K562 (cell line): ENCODE measurements around the gene NEUROD4. TPM values are rescaled to one million over a fixed set of nuclear protein-coding genes. Genes with fewer than 3 reads are reported as not detected.

Experiments
- DMBX1 ChIP-seq: fragments of 250-450 bp; sonication (Bioruptor Pico); IDR thresholded peaks from 2 replicates; pipeline ENCODE4 v1.8.0; 2022; ENCODE audit warnings: inconsistent platforms, mild to moderate bottlenecking, moderate library complexity, borderline replicate concordance
- ELK3 ChIP-seq: fragments of 450-650 bp; formaldehyde crosslinking; IDR thresholded peaks from 2 replicates; pipeline ENCODE4 v1.4.0; 2020; ENCODE audit warnings: mild to moderate bottlenecking
- GABPA ChIP-seq: fragments of 200-800 bp; sonication (Bioruptor generic); conservative IDR thresholded peaks from 2 replicates; pipeline ENCODE4 v1.6.1; 2016; ENCODE audit warnings: low read depth, missing genetic modification characterization, missing compliant biosample characterization
- HDAC2 ChIP-seq: fragments of 450-650 bp; IDR thresholded peaks from 2 replicates; pipeline ENCODE4 v1.6.1; 2016; ENCODE audit warnings: mild to moderate bottlenecking
- HNRNPLL ChIP-seq: fragments of 200-400 bp; formaldehyde crosslinking; IDR thresholded peaks from 2 replicates; pipeline ENCODE4 v1.6.1; 2017; ENCODE audit warnings: low read length, low read depth, mild to moderate bottlenecking; ENCODE audit not compliant: poor library complexity, severe bottlenecking
- MITF ChIP-seq: IDR thresholded peaks from 2 replicates; pipeline ENCODE4 v1.6.1; 2014; ENCODE audit warnings: antibody characterized with exemption
- NRF1 ChIP-seq, 2 experiments: fragments of 450-650 bp; IDR thresholded peaks in 1 of 2; conservative IDR thresholded peaks in 1 of 2; 2 replicates each; pipeline ENCODE4 v1.6.1; 2014; ENCODE audit warnings: mild to moderate bottlenecking in 2 of 2
- PML ChIP-seq: IDR thresholded peaks from 2 replicates; pipeline ENCODE4 v1.6.1; 2012; ENCODE audit warnings: low read length, inconsistent platforms
- POLR2G ChIP-seq: fragments of 200-400 bp; formaldehyde crosslinking; IDR thresholded peaks from 2 replicates; pipeline ENCODE4 v1.6.1; 2017; ENCODE audit warnings: low read depth, mild to moderate bottlenecking, antibody characterized with exemption, low read length, moderate library complexity
- RCOR1 ChIP-seq, 2 experiments: IDR thresholded peaks; 2 replicates each; pipeline ENCODE4 v1.6.1; 2012; ENCODE audit warnings: low read depth in 2 of 2, low read length in 2 of 2, borderline replicate concordance in 1 of 2, improper control_type of control experiment in 1 of 2
- RERE ChIP-seq: sonication (generic); formaldehyde crosslinking; IDR thresholded peaks from 2 replicates; pipeline ENCODE4 v1.8.0; 2023; ENCODE audit warnings: missing genetic modification reagents, mild to moderate bottlenecking, borderline replicate concordance
- SRSF9 ChIP-seq: fragments of 200-400 bp; formaldehyde crosslinking; IDR thresholded peaks from 2 replicates; pipeline ENCODE4 v1.6.1; 2017; ENCODE audit warnings: low read depth, low read length, borderline replicate concordance
- STAT5B ChIP-seq: fragments of 250-450 bp; sonication (Bioruptor Pico); IDR thresholded peaks from 2 replicates; pipeline ENCODE4 v1.8.0; 2021; ENCODE audit warnings: mild to moderate bottlenecking, inconsistent platforms
- TRIM28 ChIP-seq: fragments of 450-650 bp; IDR thresholded peaks from 2 replicates; pipeline ENCODE4 v1.6.1; 2017
- ZEB2 ChIP-seq: fragments of 450-650 bp; IDR thresholded peaks from 2 replicates; pipeline ENCODE4 v1.6.1; 2016
- ZNF316 ChIP-seq: fragments of 450-650 bp; IDR thresholded peaks from 2 replicates; pipeline ENCODE4 v1.6.1; 2016
- ZNF436 ChIP-seq: fragments of 250-450, 450-650 bp; sonication (Bioruptor Pico); formaldehyde crosslinking; IDR thresholded peaks from 2 replicates; pipeline ENCODE4 v1.7.0; 2020; ENCODE audit warnings: mild to moderate bottlenecking
- ZNF512 ChIP-seq: IDR thresholded peaks from 2 replicates; pipeline ENCODE4 v1.6.1; 2016; ENCODE audit warnings: missing genetic modification characterization, missing compliant biosample characterization
- ZNF583 ChIP-seq: fragments of 250-450 bp; sonication (Bioruptor Pico); IDR thresholded peaks from 2 replicates; pipeline ENCODE4 v1.4.0; 2020
- ZNF707 ChIP-seq: fragments of 250-450 bp; sonication (Bioruptor Pico); conservative IDR thresholded peaks from 2 replicates; pipeline ENCODE4 v1.8.0; 2022; ENCODE audit warnings: inconsistent platforms, mild to moderate bottlenecking, moderate library complexity
- polyA plus RNA-seq, 8 experiments: library from polyadenylated mRNA; depleted of rRNA in 4 of 8; stranded (reverse) in 5 of 8; unstranded in 3 of 8; fragments of >200 nt; fragmentation: Nextera tagmentation in 2 of 8; fragmentation: Illumina TruSeq in 1 of 8; extraction: Ambion mirVana in 2 of 8; extraction: Trizol in 1 of 8; gene quantifications; 2 replicates each; pipeline versions ENCODE4 v1.2.1 to v1.2.3, GENCODE V29; 2011 to 2014; ENCODE audit warnings: inconsistent platforms in 1 of 8, missing spikeins in 1 of 8
- total RNA-seq, 7 experiments: library from RNA; depleted of rRNA in 6 of 7; stranded (reverse); fragments of >200 nt in 6 of 7; fragmentation: Illumina TruSeq in 2 of 7; extraction: Trizol in 2 of 7; gene quantifications; 2 replicates each; pipeline versions ENCODE4 v1.2.1 to v1.2.3, GENCODE V29; 2011 to 2021; ENCODE audit warnings: low replicate concordance in 1 of 7

Gene NEUROD4
- total and polyA plus RNA-seq, 9 of the 15 experiments (the other 6 are each of a cell fraction or from before 2014, with no cell fraction given) = not detected

GRCh38 chr12:54988402-54989054 is 31.2 kb upstream of the NEUROD4 start (continued):
- TF ChIP-seq RCOR1 (IDR thresholded peaks at IDR 0.05; ENCODE audit: borderline replicate concordance in 1 of 2, low read depth in 2 of 2, low read length in 2 of 2) (peak in 1 of 2 experiments; percentile 23; a peak in 2 of 4 replicates), PML (no peak), GABPA (no peak), ZEB2 (no peak), TRIM28 (no peak), ZNF512 (tag) (0 out of 2 replicates have a peak, but pooled peaks have one; percentile 16), HNRNPLL (no peak), POLR2G (no peak), DMBX1 (CRISPR knock-in tag) (no peak), HDAC2 (no peak), ZNF707 (CRISPR knock-in tag) (no peak), MITF (no peak), NRF1 (conservative IDR thresholded peaks at IDR 0.05 in 1 of 2, IDR thresholded peaks at IDR 0.05 in 1 of 2) (0 out of 4 replicates have a peak, but pooled peaks of 1 of the 2 experiments have one; percentile 16), ZNF316 (peak; percentile 93), ZNF583 (CRISPR knock-in tag) (no peak), SRSF9 (no peak), RERE (CRISPR knock-in tag) (no peak), STAT5B (no peak), ELK3 (CRISPR knock-in tag) (no peak), ZNF436 (CRISPR knock-in tag) (no peak)
